Raji (cell line): ENCODE results near the gene TREML2.

ENCODE experiments used
- POLR2A ChIP-seq: IDR thresholded peaks from 2 replicates; pipeline ENCODE4 v1.6.1; 2011; ENCODE audit warnings: low read depth, low read length, control low read depth; ENCODE audit not compliant: insufficient read depth

The TREML2 gene

GRCh38 chr6:41214559-41215238, 13.8 kb upstream of the TREML2 start:
- no peak for TF ChIP-seq POLR2A

- no peak for TF ChIP-seq POLR2A
Measured at GRCh38 chr6:41209547-41210320, 8.8 kb upstream of the TREML2 start.

- no peak for TF ChIP-seq POLR2A
Measured at GRCh38 chr6:41208439-41209106, 7.6 kb upstream of the TREML2 start.

- no peak for TF ChIP-seq POLR2A
Measured at GRCh38 chr6:41204156-41204555, 3.2 kb upstream of the TREML2 start.

- no peak for TF ChIP-seq POLR2A
Measured at GRCh38 chr6:41201764-41202173, 820 bp upstream of the TREML2 start.

GRCh38 chr6:41200296-41200900, 551 bp downstream of the TREML2 start:
- no peak for TF ChIP-seq POLR2A

- no peak for TF ChIP-seq POLR2A
Measured at GRCh38 chr6:41199552-41200246, 1.2 kb downstream of the TREML2 start.

- TF ChIP-seq POLR2A, result no peak
Measured at GRCh38 chr6:41197234-41197633, 3.7 kb downstream of the TREML2 start.

GRCh38 chr6:41194386-41194785, 6.6 kb downstream of the TREML2 start:
- no peak for TF ChIP-seq POLR2A

- TF ChIP-seq POLR2A, result no peak
Measured at GRCh38 chr6:41193884-41194283, 7.1 kb downstream of the TREML2 start.

- no peak for TF ChIP-seq POLR2A
Measured at GRCh38 chr6:41193171-41193734, 7.7 kb downstream of the TREML2 start.

- TF ChIP-seq POLR2A, result no peak
Measured at GRCh38 chr6:41191569-41191968, 9.4 kb downstream of the TREML2 start.

- TF ChIP-seq POLR2A, result no peak
Measured at GRCh38 chr6:41190791-41191190, 10.2 kb downstream of the TREML2 start.

GRCh38 chr6:41189967-41190366, 11.0 kb downstream of the TREML2 start:
- TF ChIP-seq POLR2A, result no peak
